Measurements from ENCODE around the gene EFCAB11.

EFCAB11 gene

DNA sequence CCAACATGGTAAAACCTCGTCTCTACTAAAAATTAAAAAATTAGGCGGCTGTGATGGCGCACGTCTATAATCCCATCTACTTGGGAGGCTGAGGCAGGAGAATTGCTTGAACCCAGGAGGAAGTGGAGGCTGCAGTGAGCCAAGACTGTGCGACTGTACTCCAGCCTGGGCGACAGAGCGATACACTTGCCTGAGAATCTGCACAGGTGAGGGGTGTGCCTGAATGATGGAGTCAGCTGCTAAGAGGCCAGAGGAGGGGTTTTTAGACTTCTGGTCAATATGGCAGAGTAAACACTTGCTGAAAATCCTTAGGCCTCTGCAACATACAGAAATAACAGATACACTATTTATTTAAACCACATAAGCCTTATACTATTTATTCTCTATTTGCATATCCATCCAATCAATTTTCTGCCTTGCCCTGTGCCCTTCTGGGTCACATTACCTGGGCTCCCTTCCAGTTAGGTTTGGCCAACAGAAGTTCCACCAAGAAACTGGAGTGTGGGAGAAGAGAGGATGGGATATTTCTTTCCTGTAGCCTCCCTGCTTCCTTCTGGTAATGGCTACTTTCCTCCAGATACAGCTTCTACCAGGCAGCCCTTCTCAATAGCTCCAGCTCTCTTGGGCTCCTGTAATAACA lies 117.6 kb downstream of the EFCAB11 start:
- no peak overlapping the region for H3K27ac ChIP-seq
- TF ChIP-seq, protein P1, sequence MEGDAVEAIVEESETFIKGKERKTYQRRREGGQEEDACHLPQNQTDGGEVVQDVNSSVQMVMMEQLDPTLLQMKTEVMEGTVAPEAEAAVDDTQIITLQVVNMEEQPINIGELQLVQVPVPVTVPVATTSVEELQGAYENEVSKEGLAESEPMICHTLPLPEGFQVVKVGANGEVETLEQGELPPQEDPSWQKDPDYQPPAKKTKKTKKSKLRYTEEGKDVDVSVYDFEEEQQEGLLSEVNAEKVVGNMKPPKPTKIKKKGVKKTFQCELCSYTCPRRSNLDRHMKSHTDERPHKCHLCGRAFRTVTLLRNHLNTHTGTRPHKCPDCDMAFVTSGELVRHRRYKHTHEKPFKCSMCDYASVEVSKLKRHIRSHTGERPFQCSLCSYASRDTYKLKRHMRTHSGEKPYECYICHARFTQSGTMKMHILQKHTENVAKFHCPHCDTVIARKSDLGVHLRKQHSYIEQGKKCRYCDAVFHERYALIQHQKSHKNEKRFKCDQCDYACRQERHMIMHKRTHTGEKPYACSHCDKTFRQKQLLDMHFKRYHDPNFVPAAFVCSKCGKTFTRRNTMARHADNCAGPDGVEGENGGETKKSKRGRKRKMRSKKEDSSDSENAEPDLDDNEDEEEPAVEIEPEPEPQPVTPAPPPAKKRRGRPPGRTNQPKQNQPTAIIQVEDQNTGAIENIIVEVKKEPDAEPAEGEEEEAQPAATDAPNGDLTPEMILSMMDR (IDR thresholded peaks at IDR 0.05), result no peak
- TF ChIP-seq ZFX (IDR thresholded peaks at IDR 0.05; ENCODE audit: borderline replicate concordance), result no peak

DNA sequence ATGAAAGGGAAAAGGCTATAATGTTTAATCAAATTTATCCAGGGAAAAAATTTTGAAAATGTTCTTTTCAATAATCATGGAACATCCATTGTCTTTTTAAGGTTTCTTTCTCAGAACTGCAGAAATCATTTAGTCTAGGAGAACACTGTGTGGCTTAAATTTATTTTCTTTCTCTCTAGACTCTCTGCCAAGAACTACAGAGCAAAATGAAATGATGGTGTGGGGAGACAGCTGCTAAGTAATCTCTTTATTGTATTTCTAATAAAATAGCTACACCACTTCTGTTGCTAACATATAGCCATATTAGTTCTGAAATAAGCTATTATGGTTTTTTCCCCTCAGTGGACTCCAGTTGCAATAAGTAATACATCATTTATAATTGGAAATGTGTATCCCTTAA lies 120.9 kb downstream of the EFCAB11 start:
- H3K27ac ChIP-seq, result no peak overlapping the region
- TF ChIP-seq, protein P1 (IDR thresholded peaks at IDR 0.05), result no peak
- no peak for TF ChIP-seq ZFX (IDR thresholded peaks at IDR 0.05; ENCODE audit: borderline replicate concordance)

DNA sequence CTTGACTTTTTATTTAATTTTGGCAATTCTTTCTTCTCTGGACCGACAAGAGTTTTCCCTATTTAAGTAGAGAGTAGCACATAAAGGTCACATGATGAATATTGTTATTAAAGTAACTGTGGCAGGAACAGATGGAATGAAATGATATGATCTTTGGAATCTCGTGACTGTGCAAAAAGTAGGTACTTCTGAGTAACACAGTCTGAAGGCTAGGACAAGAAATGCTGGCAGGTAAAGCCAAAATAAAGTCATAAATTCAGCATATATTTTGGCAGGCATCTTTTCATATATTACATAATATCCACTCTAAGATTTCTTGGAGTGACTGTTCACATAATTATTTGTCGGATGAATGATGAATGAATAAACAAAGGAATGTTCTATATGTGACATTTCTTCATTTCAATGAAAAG lies 121.4 kb downstream of the EFCAB11 start:
- TF ChIP-seq ZFX (IDR thresholded peaks at IDR 0.05; ENCODE audit: borderline replicate concordance), result no peak
- TF ChIP-seq, protein P1 (IDR thresholded peaks at IDR 0.05), result no peak
- no peak overlapping the region for H3K27ac ChIP-seq

DNA sequence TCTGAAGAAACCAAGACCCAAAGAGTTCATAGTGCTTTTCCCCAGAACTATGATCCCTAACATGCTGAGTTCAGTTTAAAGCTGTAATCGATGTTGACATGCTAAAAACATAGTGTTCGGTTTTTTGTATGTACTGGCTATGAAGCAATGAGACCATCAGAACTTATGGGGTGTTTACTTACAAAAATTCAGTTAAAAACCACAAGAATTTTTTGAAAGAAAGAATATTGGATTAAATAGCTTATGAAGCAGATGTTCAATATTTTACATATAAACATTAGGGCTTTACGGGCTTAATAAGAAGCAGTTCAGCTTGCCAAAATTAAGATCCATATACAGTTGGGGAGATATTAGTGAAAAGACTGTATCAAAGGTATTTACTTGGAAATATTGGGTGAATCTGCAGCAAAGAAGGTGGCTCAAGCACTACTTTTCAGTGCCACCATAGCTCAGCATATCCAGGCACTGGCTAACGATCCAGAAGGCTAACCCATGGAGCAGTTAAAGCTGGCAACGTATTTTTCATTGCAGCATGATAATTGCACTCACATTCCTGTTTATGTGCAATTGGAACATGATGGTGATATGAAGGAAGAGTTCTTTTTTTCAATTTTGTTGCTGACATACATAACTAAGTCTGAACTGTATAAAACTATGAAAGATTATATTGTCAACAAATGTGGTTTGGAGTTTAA lies 125.9 kb downstream of the EFCAB11 start:
- H3K27ac ChIP-seq, result no peak overlapping the region
- TF ChIP-seq, protein P1 (IDR thresholded peaks at IDR 0.05), result no peak
- no peak for TF ChIP-seq ZFX (IDR thresholded peaks at IDR 0.05; ENCODE audit: borderline replicate concordance)

DNA sequence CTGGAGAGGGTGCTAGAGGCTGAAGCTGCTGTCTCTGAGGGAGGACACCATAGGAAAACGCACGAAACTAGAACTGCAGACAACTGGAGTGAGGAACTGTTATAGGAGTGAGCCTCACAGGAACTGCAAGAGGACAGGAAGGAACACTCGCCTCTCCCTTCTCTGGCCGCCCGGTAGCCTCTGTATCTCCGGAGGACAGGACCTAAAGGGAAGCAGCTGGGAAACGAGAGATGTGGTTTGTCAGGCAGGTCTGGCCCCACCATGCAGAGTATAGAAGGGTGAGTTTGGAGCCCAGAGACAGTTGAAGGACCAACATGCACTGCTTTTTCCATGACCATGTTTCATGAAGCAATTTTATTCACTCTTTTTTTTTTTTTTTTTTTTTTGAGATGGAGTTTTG lies 127.3 kb downstream of the EFCAB11 start:
- no peak overlapping the region for H3K27ac ChIP-seq
- TF ChIP-seq, protein P1 (IDR thresholded peaks at IDR 0.05), result no peak
- TF ChIP-seq ZFX (IDR thresholded peaks at IDR 0.05; ENCODE audit: borderline replicate concordance), result no peak

DNA sequence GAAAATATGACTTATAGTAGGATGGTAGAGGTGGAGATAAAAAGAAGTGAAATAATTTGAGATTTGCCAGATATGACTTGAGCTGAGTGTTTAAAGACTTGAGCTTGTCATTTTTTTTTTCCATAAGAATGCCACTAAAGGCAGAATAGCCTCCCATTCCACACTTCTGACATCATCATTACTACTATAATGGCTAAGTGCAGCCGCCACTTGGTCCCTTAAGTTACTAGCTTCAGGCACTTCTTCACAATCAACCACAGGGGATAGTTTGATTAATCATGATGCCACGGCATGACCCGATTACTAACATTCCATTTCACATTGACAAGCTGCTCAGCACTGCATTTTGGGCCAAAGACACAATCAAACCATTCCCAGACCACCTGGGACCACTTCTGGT lies 127.9 kb downstream of the EFCAB11 start:
- no peak for TF ChIP-seq ZFX (IDR thresholded peaks at IDR 0.05; ENCODE audit: borderline replicate concordance)
- TF ChIP-seq, protein P1 (IDR thresholded peaks at IDR 0.05), result no peak

DNA sequence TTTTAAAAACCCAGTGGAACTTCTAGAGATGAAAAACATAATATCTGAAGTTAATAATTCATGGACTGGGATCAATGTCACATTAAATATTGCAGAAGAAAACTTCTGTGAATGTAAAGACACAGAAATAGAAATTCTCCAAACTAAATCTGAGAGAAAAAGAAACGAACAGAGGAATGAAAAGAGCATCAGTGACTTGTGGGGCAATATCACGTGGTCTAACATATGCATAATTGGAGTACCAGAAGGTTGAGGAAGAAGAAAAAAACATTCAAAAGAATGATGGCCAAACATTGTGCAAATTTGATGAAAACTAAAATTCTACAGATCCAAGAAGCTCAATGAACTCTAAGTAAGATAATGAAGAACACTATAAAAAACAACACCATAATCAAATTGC lies 130.8 kb downstream of the EFCAB11 start:
- no peak for TF ChIP-seq ZFX (IDR thresholded peaks at IDR 0.05; ENCODE audit: borderline replicate concordance)
- TF ChIP-seq, protein P1 (IDR thresholded peaks at IDR 0.05), result no peak
- no peak overlapping the region for H3K27ac ChIP-seq

More for the DNA sequence above, 127.9 kb downstream of the EFCAB11 start:
- no peak overlapping the region for H3K27ac ChIP-seq
